Measurements from ENCODE around the gene GADL1.

DNA sequence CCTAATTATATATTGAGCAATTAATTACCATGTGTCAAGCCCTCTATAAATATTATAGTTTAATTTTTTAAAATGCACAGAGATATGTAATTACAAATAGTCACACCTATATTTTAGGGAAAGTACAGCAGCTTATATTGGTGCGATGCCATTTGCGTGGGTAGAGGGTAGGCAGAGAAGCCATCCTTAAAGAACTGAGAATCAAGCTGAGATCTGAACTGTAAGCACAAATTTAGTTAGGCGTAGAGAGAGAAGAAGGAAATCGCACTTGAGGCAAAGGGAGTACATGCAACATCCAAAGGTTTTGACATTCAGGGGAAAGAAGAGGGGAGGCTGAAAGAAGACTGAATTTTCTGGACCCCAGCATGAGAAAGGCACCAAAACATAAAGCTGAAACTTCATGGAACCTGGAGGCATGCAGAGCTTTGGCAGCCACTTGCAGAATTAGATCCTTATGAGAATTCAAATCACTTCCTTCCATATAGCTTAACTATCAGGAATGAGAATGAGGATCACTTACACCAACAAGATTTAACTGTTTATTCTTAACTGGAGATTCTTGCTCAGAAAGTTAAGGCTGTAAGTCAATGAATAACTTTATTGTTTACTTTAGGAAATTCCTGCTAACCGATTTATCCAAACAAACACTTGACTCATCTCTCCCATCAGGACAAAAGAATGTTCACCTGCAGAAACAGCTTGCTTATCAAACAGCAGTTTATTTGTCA, 173.7 kb downstream of the GADL1 start:
- TF ChIP-seq, protein P1, sequence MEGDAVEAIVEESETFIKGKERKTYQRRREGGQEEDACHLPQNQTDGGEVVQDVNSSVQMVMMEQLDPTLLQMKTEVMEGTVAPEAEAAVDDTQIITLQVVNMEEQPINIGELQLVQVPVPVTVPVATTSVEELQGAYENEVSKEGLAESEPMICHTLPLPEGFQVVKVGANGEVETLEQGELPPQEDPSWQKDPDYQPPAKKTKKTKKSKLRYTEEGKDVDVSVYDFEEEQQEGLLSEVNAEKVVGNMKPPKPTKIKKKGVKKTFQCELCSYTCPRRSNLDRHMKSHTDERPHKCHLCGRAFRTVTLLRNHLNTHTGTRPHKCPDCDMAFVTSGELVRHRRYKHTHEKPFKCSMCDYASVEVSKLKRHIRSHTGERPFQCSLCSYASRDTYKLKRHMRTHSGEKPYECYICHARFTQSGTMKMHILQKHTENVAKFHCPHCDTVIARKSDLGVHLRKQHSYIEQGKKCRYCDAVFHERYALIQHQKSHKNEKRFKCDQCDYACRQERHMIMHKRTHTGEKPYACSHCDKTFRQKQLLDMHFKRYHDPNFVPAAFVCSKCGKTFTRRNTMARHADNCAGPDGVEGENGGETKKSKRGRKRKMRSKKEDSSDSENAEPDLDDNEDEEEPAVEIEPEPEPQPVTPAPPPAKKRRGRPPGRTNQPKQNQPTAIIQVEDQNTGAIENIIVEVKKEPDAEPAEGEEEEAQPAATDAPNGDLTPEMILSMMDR (IDR thresholded peaks at IDR 0.05; ENCODE audit: low read depth, low read length, poor library complexity, severe bottlenecking), result no peak
- TF ChIP-seq EZH2phosphoT487 (IDR thresholded peaks at IDR 0.05; ENCODE audit: borderline replicate concordance, low read length), result no peak

Data from DOHH2 (cell line).